GM06990 (cell line): ENCODE results near the gene CEND1.
"Not testable (repeated sequence)": the region's sequence is repeated elsewhere in the genome, so short reads cannot be mapped to it uniquely, and the experiment has no call there.

Experiments
- DNase-seq: peaks from one replicate; pipeline ENCODE4 v3.0.0-alpha.2; 2011; ENCODE audit not compliant: insufficient read length; ENCODE audit errors: extremely low read depth
- H3K27me3 ChIP-seq: replicated peaks from 2 replicates; pipeline ENCODE4 v1.6.0; 2011; ENCODE audit warnings: low read length; ENCODE audit not compliant: control insufficient read depth, insufficient read depth
- H3K36me3 ChIP-seq: 2 replicates; pipeline ENCODE4 v1.5.1; 2011; ENCODE audit warnings: low read length; ENCODE audit not compliant: control insufficient read depth, insufficient read depth
- H3K4me3 ChIP-seq: replicated peaks from 2 replicates; pipeline ENCODE4 v1.5.1; 2011; ENCODE audit warnings: low read depth, mild to moderate bottlenecking, control low read depth, low read length
- TF ChIP-seq, protein P1 (sequence below): IDR thresholded peaks from 2 replicates; pipeline ENCODE4 v1.5.1; 2011; ENCODE audit warnings: low read length, control low read depth, mild to moderate bottlenecking, inconsistent platforms; ENCODE audit not compliant: insufficient read depth, poor library complexity, severe bottlenecking

Gene CEND1

DNA sequence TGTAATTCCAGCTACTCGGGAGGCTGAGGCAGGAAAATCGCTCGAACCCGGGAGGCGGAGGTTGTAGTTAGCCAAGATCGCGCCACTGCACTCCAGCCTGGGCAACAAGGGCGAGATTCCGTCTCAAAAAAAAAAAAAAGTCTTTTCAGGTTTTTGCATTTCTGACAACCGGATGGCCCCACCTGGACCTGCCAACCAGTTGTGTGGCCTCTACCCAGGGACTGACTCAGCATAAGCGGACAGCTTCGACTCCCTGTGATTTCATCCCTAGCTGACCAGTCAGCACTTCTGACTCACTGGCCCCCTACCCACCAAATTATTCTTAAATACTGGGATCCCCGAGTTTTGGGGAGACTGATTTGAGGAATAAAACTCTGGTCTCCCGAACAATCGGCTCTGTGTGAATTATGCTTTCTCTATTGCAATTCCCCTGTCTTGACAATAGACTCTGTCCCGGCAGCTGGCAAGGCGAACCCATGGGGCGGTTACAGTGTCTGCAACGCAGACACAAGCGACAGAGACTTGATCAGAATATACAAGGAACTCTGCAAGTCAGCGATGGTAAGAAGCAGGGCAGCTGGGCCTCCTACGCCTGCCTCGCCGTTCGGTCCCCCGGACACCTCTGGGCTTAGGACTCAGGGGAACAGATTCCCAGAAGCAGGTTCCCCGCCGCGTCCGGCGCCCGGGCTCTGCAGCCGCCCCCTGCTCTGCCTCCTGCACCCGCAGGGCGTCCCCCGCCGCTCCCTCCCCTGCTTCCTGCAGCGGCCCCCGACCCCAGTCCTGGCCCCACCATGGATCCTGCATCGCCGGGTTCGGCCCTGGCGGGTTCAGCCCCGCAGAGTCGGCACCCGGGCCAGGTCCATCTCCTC lies 43.4 kb downstream of the CEND1 start:
- TF ChIP-seq, protein P1, sequence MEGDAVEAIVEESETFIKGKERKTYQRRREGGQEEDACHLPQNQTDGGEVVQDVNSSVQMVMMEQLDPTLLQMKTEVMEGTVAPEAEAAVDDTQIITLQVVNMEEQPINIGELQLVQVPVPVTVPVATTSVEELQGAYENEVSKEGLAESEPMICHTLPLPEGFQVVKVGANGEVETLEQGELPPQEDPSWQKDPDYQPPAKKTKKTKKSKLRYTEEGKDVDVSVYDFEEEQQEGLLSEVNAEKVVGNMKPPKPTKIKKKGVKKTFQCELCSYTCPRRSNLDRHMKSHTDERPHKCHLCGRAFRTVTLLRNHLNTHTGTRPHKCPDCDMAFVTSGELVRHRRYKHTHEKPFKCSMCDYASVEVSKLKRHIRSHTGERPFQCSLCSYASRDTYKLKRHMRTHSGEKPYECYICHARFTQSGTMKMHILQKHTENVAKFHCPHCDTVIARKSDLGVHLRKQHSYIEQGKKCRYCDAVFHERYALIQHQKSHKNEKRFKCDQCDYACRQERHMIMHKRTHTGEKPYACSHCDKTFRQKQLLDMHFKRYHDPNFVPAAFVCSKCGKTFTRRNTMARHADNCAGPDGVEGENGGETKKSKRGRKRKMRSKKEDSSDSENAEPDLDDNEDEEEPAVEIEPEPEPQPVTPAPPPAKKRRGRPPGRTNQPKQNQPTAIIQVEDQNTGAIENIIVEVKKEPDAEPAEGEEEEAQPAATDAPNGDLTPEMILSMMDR = no peak
- DNase-seq = no peak
- H3K36me3 ChIP-seq = no peaks in the 10 kb centered on the region; the same call in 1 of the 2 replicates
- no peaks in the 10 kb centered on the region for H3K27me3 ChIP-seq
- peak overlapping the region; percentile 73 for H3K4me3 ChIP-seq

DNA sequence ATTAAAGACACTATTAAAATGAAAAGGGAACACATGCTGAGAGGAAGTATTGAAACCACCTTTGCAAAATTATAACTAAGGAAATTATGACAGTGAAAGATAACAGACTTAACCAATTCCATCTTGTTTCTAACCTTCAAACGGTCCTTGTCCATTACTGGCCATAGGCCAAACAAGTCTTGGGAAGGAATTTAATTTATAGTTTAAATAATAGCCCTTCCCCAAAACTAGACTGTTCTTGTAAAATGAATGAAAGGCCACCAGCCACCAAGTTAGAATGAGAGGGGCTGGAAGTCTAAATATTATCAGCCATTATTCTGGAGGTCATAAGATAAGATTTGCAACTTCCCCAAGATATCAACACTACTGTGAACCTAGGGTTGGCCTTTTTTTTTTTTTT lies 44.5 kb downstream of the CEND1 start:
- TF ChIP-seq, protein P1 = no peak
- no peak overlapping the region for H3K4me3 ChIP-seq
- no peak for DNase-seq
- H3K27me3 ChIP-seq = no peaks in the 10 kb centered on the region
- H3K36me3 ChIP-seq = no peaks in the 10 kb centered on the region

DNA sequence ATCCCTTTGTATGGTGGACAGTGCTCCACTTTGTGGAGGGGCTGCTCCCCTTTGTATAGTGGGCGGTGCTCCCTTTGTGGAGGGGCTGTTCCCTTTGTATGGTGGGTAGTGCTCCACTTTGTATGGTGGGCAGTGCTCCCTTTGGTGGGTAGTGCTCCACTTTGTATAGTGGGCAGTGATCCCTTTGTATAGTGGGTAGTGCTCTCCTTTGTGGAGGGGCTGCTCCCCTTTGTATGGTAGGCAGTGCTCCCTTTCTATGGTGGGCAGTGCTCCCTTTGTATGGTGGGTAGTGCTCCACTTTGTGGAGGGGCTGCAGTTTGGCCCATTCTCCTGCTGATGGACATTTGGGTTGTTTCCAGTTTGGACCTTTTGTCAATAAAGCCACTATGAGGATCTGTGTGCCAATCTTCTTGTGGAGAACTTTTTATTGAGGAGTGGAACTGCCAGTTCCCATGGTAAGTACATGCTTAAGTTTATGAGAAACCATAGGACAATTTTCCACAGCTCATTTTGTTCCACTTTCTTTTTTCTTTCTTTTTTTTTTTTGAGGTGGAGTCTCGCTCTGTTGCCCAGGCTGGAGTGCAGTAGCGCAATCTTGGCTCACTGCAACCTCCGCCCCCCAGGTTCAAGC lies 47.2 kb downstream of the CEND1 start:
- H3K4me3 ChIP-seq = no peak overlapping the region
- H3K27me3 ChIP-seq = no peaks in the 10 kb centered on the region
- TF ChIP-seq, protein P1 = no peak
- no peaks in the 10 kb centered on the region for H3K36me3 ChIP-seq
- DNase-seq = no peak

DNA sequence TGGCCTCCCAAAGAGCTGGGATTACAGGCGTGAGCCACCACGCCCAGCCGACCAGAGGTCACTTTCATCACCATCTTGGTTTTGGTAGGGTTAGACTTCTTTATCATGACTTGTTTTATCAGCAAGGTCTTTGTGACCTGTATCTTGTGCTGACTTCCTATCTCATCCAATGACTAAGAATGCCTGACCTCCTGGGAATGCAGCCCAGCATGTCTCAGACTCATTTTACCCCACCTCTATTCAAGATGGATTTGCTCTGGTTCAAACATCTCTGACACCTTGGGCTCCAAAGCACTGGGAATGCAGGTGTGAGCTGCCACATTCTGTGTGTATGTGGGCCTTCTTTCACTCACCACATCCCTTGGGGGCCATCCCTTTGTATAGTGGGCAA lies 47.7 kb downstream of the CEND1 start:
- no peaks in the 10 kb centered on the region for H3K27me3 ChIP-seq
- no peak for DNase-seq
- no peaks in the 10 kb centered on the region for H3K36me3 ChIP-seq
- TF ChIP-seq, protein P1 = no peak
- no peak overlapping the region for H3K4me3 ChIP-seq

DNA sequence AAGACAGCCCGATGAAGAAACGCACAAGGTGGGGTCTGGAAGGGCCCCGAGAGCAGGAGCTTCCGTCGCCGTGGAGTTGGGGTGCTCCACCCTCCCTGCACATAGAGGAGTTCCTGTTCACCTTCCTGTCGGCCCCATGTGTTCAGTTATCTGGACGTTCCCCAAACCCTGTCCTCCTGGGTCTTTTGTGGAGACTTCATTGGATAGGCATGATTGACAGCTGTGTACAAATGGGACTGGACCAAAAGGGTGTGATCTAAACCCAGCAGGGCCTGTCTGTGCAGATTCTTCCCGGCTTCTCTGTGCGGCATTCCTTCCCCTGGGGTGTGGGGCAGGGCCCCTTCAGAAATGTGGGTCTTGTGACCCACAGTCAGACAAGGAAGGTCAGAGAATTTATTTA lies 52.0 kb downstream of the CEND1 start:
- H3K27me3 ChIP-seq, H3K4me3 ChIP-seq, H3K36me3 ChIP-seq, DNase-seq: not testable (repeated sequence)

DNA sequence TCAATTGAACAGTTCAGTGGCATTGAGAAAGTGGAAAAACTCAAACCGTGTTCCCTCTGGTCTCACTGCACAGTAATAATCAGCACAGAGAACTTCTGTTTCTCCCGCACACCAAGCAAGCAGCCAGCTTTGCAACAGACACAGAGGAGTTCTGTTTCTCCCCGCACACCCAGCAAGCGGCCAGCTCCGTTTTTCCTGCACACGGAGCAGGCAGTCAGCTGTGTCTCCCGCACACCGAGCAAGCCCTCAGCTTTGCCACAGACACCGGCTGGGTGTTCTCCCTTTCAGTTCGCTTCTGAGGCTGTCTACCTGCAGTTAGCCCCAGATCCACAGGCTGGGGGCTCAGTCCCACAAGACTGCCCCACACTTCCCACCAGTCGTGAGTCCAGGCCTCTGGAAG lies 52.5 kb downstream of the CEND1 start:
- Histone ChIP-seq H3K4me3 (no peak overlapping the region), H3K27me3 (no peaks in the 10 kb centered on the region), H3K36me3 (no peaks in the 10 kb centered on the region)
- DNase-seq = no peak
- TF ChIP-seq, protein P1 = no peak
